ENCODE measurements around the gene FXYD6. TPM values are rescaled to one million over a fixed set of nuclear protein-coding genes. Genes with fewer than 3 reads are reported as not detected.

The FXYD6 gene
- total RNA-seq, 4 donors from 2014 or later: 7.6 to 20.0 (median 13.9) TPM

- no peak for TF ChIP-seq CTCF (IDR thresholded peaks at IDR 0.05; ENCODE audit: low read depth)
Measured at GRCh38 chr11:117919781-117920221, 43.3 kb upstream of the FXYD6 start.

- TF ChIP-seq CTCF (IDR thresholded peaks at IDR 0.05; ENCODE audit: low read depth): no peak
Measured at GRCh38 chr11:117919341-117919740, 42.9 kb upstream of the FXYD6 start.

GRCh38 chr11:117918366-117919255 is 42.2 kb upstream of the FXYD6 start:
- no peak for TF ChIP-seq CTCF (IDR thresholded peaks at IDR 0.05; ENCODE audit: low read depth)

GRCh38 chr11:117917591-117918151 is 41.2 kb upstream of the FXYD6 start:
- TF ChIP-seq CTCF (IDR thresholded peaks at IDR 0.05; ENCODE audit: low read depth): no peak

- TF ChIP-seq CTCF (IDR thresholded peaks at IDR 0.05; ENCODE audit: low read depth): no peak
Measured at GRCh38 chr11:117916956-117917355, 40.5 kb upstream of the FXYD6 start.

- no peak for TF ChIP-seq CTCF (IDR thresholded peaks at IDR 0.05; ENCODE audit: low read depth)
Measured at GRCh38 chr11:117915672-117916235, 39.3 kb upstream of the FXYD6 start.

- TF ChIP-seq CTCF (IDR thresholded peaks at IDR 0.05; ENCODE audit: low read depth): no peak
Measured at GRCh38 chr11:117914991-117915618, 38.6 kb upstream of the FXYD6 start.

All from subcutaneous adipose tissue (tissue), 4 donors.